Immature natural killer cell (primary cell): ENCODE data around the gene C1orf159. TPM values are rescaled to one million over a fixed set of nuclear protein-coding genes. Genes with fewer than 3 reads are reported as not detected.
"Not testable (repeated sequence)": the region's sequence is repeated elsewhere in the genome, so short reads cannot be mapped to it uniquely, and the experiment has no call there.

ENCODE experiments used
- DNase-seq, 3 donors: peaks; one replicate each; pipeline ENCODE4 v3.0.0; 2022; ENCODE audit warnings: mixed read lengths in 1 of 3
- H3K27ac Mint-ChIP-seq, 6 donors: one replicate each; pipeline ENCODE4 v1.8.0; 2020; ENCODE audit warnings: mixed read lengths in 6 of 6, mild to moderate bottlenecking in 5 of 6, inconsistent platforms in 4 of 6, moderate library complexity in 3 of 6
- H3K27me3 Mint-ChIP-seq, 3 donors: one replicate each; pipeline ENCODE4 v1.8.0; 2020 to 2021; ENCODE audit warnings: low read depth in 3 of 3, mild to moderate bottlenecking in 3 of 3, mixed read lengths in 3 of 3, moderate library complexity in 3 of 3, inconsistent platforms in 1 of 3
- H3K36me3 Mint-ChIP-seq, 3 donors: one replicate each; pipeline ENCODE4 v1.8.0; 2020; ENCODE audit warnings: mixed read lengths in 3 of 3, inconsistent platforms in 2 of 3, mild to moderate bottlenecking in 2 of 3
- H3K4me1 Mint-ChIP-seq, 2 donors: one replicate each; pipeline ENCODE4 v1.8.0; 2020; ENCODE audit warnings: inconsistent platforms in 2 of 2, mild to moderate bottlenecking in 2 of 2, mixed read lengths in 2 of 2, moderate library complexity in 1 of 2
- H3K4me3 Mint-ChIP-seq, 5 donors: one replicate each; pipeline ENCODE4 v1.8.0; 2020; ENCODE audit warnings: mild to moderate bottlenecking in 5 of 5, mixed read lengths in 5 of 5, inconsistent platforms in 3 of 5, moderate library complexity in 3 of 5
- H3K9me3 Mint-ChIP-seq, 6 donors: one replicate each; pipeline ENCODE4 v1.8.0; 2020; ENCODE audit warnings: mild to moderate bottlenecking in 6 of 6, mixed read lengths in 6 of 6, inconsistent platforms in 4 of 6, moderate library complexity in 3 of 6
- polyA plus RNA-seq, 3 donors: library from polyadenylated mRNA; unstranded; fragments of 300-500 nt; fragmentation: Illumina TruSeq; gene quantifications; one replicate each; pipeline ENCODE4 v1.2.3, GENCODE V29; 2021

C1orf159 gene
- polyA plus RNA-seq, 3 donors from 2014 or later = 0.99 to 7.5 (median 4.1) TPM

- Mint-ChIP-seq H3K4me1 (peaks cover 11 to 14% of the 10 kb centered on the region in 2 donors), H3K27ac (no peak overlapping the region), H3K4me3 (no peak overlapping the region), H3K36me3 (peaks cover 0 to 5% (median 0%) of the 10 kb centered on the region in 3 donors), H3K27me3 (peaks cover 6 to 17% (median 13%) of the 10 kb centered on the region in 3 donors), H3K9me3 (peaks cover 0 to 5% (median under 1%) of the 10 kb centered on the region in 6 donors)
- DNase-seq = no peak
Measured at GRCh38 chr1:1112237-1112985, 3.5 kb downstream of the C1orf159 start.

- Mint-ChIP-seq H3K27ac (no peak overlapping the region), H3K4me1 (peaks cover 14 to 15% of the 10 kb centered on the region in 2 donors), H3K4me3 (peak overlapping the region in 1 of 5 donors; percentile 15), H3K27me3 (peaks cover 6 to 17% (median 14%) of the 10 kb centered on the region in 3 donors), H3K36me3 (peaks cover 0 to 5% (median 0%) of the 10 kb centered on the region in 3 donors), H3K9me3 (peaks cover 0 to 5% (median under 1%) of the 10 kb centered on the region in 6 donors)
- no peak for DNase-seq
Measured at GRCh38 chr1:1111516-1112236, 4.2 kb downstream of the C1orf159 start.

- Mint-ChIP-seq H3K9me3 (peaks cover 0 to 5% (median under 1%) of the 10 kb centered on the region in 6 donors), H3K36me3 (peaks cover 0 to 5% (median 0%) of the 10 kb centered on the region in 3 donors), H3K27me3 (peaks cover 6 to 19% (median 14%) of the 10 kb centered on the region in 3 donors), H3K27ac (no peak overlapping the region), H3K4me1 (peaks cover 14 to 17% of the 10 kb centered on the region in 2 donors), H3K4me3 (no peak overlapping the region)
- DNase-seq = no peak
Measured at GRCh38 chr1:1110561-1110971, 5.3 kb downstream of the C1orf159 start.

DNA sequence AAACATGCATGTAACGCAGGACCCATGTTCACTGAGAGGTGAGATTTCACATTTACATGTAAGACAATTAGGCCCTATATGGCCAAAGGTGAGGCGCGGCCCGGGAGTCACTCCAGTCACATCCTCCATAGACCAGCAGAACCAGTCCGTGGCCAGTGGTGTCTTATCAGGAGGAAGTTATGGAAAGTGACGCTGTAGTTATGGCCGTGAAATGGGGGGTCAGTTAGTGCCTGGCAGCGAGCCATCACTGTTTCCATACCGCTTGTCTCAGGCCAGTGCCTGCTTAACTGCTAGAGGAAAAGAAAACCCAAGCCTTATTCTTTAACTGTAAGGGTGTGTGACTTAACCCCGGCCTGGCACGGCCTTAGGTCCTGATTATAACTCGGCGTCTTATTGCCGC is 6.1 kb downstream of the C1orf159 start:
- H3K36me3 Mint-ChIP-seq = peaks cover 0 to 5% (median 0%) of the 10 kb centered on the region in 3 donors
- H3K27ac Mint-ChIP-seq = no peak overlapping the region
- H3K4me3 Mint-ChIP-seq = no peak overlapping the region
- H3K27me3 Mint-ChIP-seq = peaks cover 6 to 19% (median 14%) of the 10 kb centered on the region in 3 donors
- peaks cover 10 to 12% of the 10 kb centered on the region in 2 donors for H3K4me1 Mint-ChIP-seq
- peaks cover 0 to 5% (median under 1%) of the 10 kb centered on the region in 6 donors for H3K9me3 Mint-ChIP-seq
- DNase-seq = no peak

DNA sequence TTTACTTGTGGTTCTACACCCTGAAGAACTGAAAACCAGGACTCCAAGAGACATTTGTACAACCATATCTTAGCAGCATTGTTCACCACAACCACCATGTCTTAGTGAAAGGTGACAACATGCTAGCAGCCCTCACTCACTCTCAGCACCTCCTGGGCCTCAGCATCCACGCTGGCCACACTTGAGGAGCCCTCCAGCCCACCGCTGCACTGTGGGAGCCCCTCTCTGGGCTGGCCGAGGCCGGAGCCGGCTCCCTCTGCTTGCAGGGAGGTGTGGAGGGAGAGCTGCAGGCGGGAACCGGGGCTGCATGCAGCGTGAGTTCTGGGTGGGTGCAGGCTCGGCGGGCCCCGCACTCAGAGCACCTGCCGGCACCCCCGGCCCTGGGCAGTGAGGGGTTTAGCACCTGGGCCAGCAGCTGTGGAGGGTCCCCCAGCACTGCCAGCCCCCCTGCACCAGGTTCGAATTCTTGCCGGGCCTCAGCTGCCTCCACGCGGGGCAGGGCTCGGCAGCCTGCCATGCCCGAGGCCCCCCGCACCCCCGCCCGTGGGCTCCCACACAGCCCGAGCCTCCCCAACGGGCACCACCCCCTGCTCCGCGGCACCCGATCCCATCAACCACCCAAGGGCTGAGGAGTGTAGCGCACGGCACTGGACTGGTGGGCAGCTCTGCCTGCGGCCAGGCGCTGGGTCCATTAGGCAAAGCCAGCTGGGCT is 9.2 kb downstream of the C1orf159 start:
- Mint-ChIP-seq H3K4me3 (no peak overlapping the region), H3K9me3 (peaks cover 0 to 5% (median 0%) of the 10 kb centered on the region in 6 donors), H3K27ac (no peak overlapping the region), H3K27me3 (peaks cover 6 to 25% (median 11%) of the 10 kb centered on the region in 3 donors), H3K4me1 (peaks cover 9 to 10% of the 10 kb centered on the region in 2 donors), H3K36me3 (no peaks in the 10 kb centered on the region)
- no peak for DNase-seq

DNA sequence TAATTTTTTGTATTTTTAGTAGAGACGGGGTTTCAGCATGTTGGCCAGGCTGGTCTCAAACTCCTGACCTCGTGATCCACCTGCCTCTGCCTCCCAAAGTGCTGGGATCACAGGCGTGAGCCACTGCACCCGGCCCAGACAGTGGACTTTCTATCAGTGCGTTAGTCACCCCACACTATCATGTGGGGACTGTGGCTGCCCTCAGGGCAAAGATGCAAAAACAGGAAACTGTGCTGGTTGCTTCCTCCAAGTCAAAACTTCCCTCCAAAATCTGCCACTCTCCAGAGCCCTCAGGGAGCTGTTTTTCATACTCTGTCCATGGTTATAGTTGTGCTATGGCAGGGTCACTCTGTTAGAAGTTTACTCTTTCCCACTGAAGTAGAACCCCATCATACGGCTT is 11.7 kb downstream of the C1orf159 start:
- not testable (repeated sequence) for DNase-seq, H3K36me3 Mint-ChIP-seq, H3K9me3 Mint-ChIP-seq, H3K27ac Mint-ChIP-seq, H3K4me3 Mint-ChIP-seq
- peaks cover 6 to 20% (median 11%) of the 10 kb centered on the region in 3 donors for H3K27me3 Mint-ChIP-seq
- peaks cover 9 to 10% of the 10 kb centered on the region in 2 donors for H3K4me1 Mint-ChIP-seq

- Mint-ChIP-seq H3K27ac (no peak overlapping the region), H3K9me3 (no peaks in the 10 kb centered on the region), H3K27me3 (peaks cover 0 to 8% (median 0%) of the 10 kb centered on the region in 3 donors), H3K4me3 (no peak overlapping the region), H3K4me1 (peaks cover 0 to 2% of the 10 kb centered on the region in 2 donors), H3K36me3 (peaks cover 0 to 8% (median 0%) of the 10 kb centered on the region in 3 donors)
- no peak for DNase-seq
Measured at GRCh38 chr1:1101503-1101902, 14.4 kb downstream of the C1orf159 start.

GRCh38 chr1:1100296-1100695 is 15.6 kb downstream of the C1orf159 start:
- Mint-ChIP-seq H3K9me3 (no peaks in the 10 kb centered on the region), H3K27me3 (peaks cover 0 to 7% (median 0%) of the 10 kb centered on the region in 3 donors), H3K4me1 (no peaks in the 10 kb centered on the region), H3K27ac (no peak overlapping the region), H3K36me3 (peaks cover 0 to 8% (median 0%) of the 10 kb centered on the region in 3 donors), H3K4me3 (no peak overlapping the region)
- no peak for DNase-seq

GRCh38 chr1:1099506-1100183 is 16.2 kb downstream of the C1orf159 start:
- no peak for DNase-seq
- Mint-ChIP-seq H3K36me3 (peaks cover 0 to 8% (median 0%) of the 10 kb centered on the region in 3 donors), H3K27me3 (peaks cover 0 to 7% (median 0%) of the 10 kb centered on the region in 3 donors), H3K4me1 (no peaks in the 10 kb centered on the region), H3K9me3 (no peaks in the 10 kb centered on the region), H3K27ac (no peak overlapping the region), H3K4me3 (no peak overlapping the region)

DNA sequence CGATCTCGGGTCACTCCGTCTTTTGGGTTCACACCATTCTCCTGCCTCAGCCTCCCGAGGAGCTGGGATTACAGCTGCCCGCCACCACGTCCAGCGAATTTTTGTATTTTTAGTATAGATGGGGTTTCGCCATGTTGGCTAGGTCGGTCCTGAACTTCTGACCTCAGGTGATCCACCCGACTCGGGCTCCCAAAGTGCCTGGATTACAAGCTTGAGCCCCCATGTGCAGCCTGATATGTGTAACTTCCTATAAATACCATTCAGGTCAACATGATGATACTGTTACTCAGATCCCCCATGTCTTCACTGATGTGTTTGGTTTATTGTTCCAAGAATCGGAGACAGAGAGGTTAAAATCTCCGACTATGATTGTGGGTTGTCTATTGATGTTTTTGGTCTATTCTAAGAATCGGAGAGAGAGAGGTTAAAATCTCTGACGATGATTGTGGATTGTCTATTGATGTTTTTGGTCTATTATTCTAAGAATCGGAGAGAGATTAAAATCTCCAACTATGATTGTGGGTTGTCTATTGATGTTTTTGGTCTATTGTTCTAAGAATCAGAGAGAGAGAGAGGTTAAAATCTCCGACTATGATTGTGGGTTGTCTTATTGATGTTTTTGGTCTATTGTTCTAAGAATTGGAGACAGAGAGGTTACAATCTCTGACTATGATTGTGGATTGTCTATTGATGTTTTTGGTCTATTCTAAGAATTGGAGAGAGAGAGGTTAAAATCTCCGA is 17.0 kb downstream of the C1orf159 start:
- Mint-ChIP-seq H3K4me1 (no peaks in the 10 kb centered on the region), H3K27me3 (peaks cover 0 to 2% (median 0%) of the 10 kb centered on the region in 3 donors), H3K27ac (no peak overlapping the region), H3K4me3 (no peak overlapping the region), H3K9me3 (no peaks in the 10 kb centered on the region), H3K36me3 (peaks cover 0 to 8% (median 0%) of the 10 kb centered on the region in 3 donors)
- DNase-seq = no peak

- peaks cover 0 to 11% (median 0%) of the 10 kb centered on the region in 3 donors for H3K36me3 Mint-ChIP-seq
- not testable (repeated sequence) for H3K4me3 Mint-ChIP-seq, H3K4me1 Mint-ChIP-seq, H3K27me3 Mint-ChIP-seq, H3K9me3 Mint-ChIP-seq, DNase-seq, H3K27ac Mint-ChIP-seq
Measured at GRCh38 chr1:1096136-1096535, 19.8 kb downstream of the C1orf159 start.

DNA sequence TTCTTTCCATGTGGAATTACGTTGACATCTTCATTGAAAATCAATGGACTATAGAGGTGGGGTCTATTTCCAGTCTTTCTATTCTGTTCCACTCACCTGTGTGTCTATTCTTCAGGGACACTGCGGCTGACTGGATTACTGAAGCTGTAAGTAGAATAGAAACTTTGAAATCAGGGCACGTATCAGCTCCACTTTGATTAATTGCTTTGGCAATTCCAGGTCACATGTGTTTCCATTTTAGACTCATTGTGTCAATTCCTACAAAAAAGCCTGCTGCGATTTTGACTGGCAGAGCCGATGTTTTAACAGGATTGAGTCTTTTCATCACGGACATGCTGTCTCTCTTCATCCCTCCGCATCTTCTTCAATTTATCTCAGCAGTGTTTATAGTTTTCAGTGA is 20.9 kb downstream of the C1orf159 start:
- Mint-ChIP-seq H3K9me3 (no peaks in the 10 kb centered on the region), H3K27ac (no peak overlapping the region), H3K4me1 (peaks cover 0 to 2% of the 10 kb centered on the region in 2 donors), H3K36me3 (peaks cover 0 to 11% (median 0%) of the 10 kb centered on the region in 3 donors), H3K4me3 (no peak overlapping the region), H3K27me3 (peaks cover 0 to 1% (median 0%) of the 10 kb centered on the region in 3 donors)
- DNase-seq = no peak
